Endothelial cell of umbilical vein (primary cell): ENCODE data around the gene EFNA5. TPM values are rescaled to one million over a fixed set of nuclear protein-coding genes. Genes with fewer than 3 reads are reported as not detected.
A peak's percentile ranks its signal among the peaks of the same experiment; 100 is the strongest.

Experiments used
- BruUV-seq: library from RNA; stranded (reverse); fragments of 400-500 nt; replicated peaks from 2 replicates; lab custom pipeline; 2021; lab: Mats Ljungman, UMichigan
- CTCF ChIA-PET: fragments of 300-600, 350-600 bp; sonication (Branson Sonifier 250); formaldehyde crosslinking; loops from one replicate; lab custom pipeline; 2021; ENCODE audit warnings: antibody characterized with exemption, inconsistent platforms; lab: Charles Lee
- POLR2A ChIA-PET: fragments of 300-600, 350-600 bp; sonication (Branson Sonifier 250); formaldehyde crosslinking; loops from one replicate; lab custom pipeline; 2021; ENCODE audit warnings: antibody characterized with exemption, inconsistent platforms; lab: Charles Lee
- DNase-seq: peaks from one replicate; pipeline ENCODE4 v3.0.0-alpha.2; 2011; ENCODE audit warnings: low read depth, low spot score
- FAIRE-seq: peaks from 2 replicates; lab custom pipeline; 2011; peaks lifted over from hg19 to GRCh38; lab: Jason Lieb, UNC
- H2AFZ ChIP-seq: 2 replicates; pipeline ENCODE4 v1.6.0; 2012; ENCODE audit warnings: low read depth, low read length, control low read depth, inconsistent platforms
- H3K27ac ChIP-seq: 2 replicates; pipeline ENCODE4 v1.5.1; 2011; ENCODE audit warnings: low read depth, mild to moderate bottlenecking, control low read depth, low read length, moderate library complexity; ENCODE audit not compliant: insufficient read depth
- H3K27me3 ChIP-seq, 2 experiments: 2 replicates each; pipeline versions ENCODE4 v1.6.0 to v1.6.1; 2011; ENCODE audit warnings: low read length in 2 of 2, mixed read lengths in 1 of 2; ENCODE audit not compliant: control insufficient read depth in 2 of 2, insufficient read depth in 2 of 2
- H3K36me3 ChIP-seq, 2 experiments: 2 replicates in 1 of 2; 3 replicates in 1 of 2; pipeline ENCODE4 v1.5.1; 2011; ENCODE audit warnings: low read length in 2 of 2, mild to moderate bottlenecking in 1 of 2, moderate library complexity in 1 of 2; ENCODE audit not compliant: control insufficient read depth in 2 of 2, insufficient read depth in 2 of 2; ENCODE audit errors: extremely low read depth in 1 of 2
- H3K4me1 ChIP-seq: 3 replicates; pipeline ENCODE4 v1.5.1; 2011; ENCODE audit warnings: mild to moderate bottlenecking, low read length; ENCODE audit not compliant: control insufficient read depth, insufficient read depth; ENCODE audit errors: extremely low read depth
- H3K4me2 ChIP-seq: 2 replicates; pipeline ENCODE4 v1.6.1; 2011; ENCODE audit warnings: low read length, control low read depth, mixed read lengths; ENCODE audit not compliant: insufficient read depth
- H3K4me3 ChIP-seq, 3 experiments: fragments of 200-600 bp in 1 of 3; sonication (generic), shearing (Covaris generic) in 1 of 3; replicated peaks in 1 of 3; 2 replicates each; pipeline ENCODE4 v1.5.1; 2011 to 2016; ENCODE audit warnings: control low read depth in 3 of 3, low read length in 3 of 3, mild to moderate bottlenecking in 2 of 3, inconsistent platforms in 1 of 3, low read depth in 1 of 3, moderate library complexity in 1 of 3; ENCODE audit not compliant: insufficient read depth in 1 of 3
- H3K79me2 ChIP-seq: 2 replicates; pipeline ENCODE4 v1.6.0; 2012; ENCODE audit warnings: low read length, inconsistent platforms; ENCODE audit not compliant: control insufficient read depth, insufficient read depth
- H3K9ac ChIP-seq: replicated peaks from 2 replicates; pipeline ENCODE3; 2011; ENCODE audit warnings: low read length, control low read depth; ENCODE audit not compliant: insufficient read depth; ENCODE audit errors: extremely low read depth
- H3K9me1 ChIP-seq: replicated peaks from 3 replicates; pipeline ENCODE4 v1.6.0; 2011; ENCODE audit warnings: mild to moderate bottlenecking, low read length; ENCODE audit not compliant: control insufficient read depth, insufficient read depth; ENCODE audit errors: extremely low read depth
- H3K9me3 ChIP-seq: replicated peaks from 2 replicates; pipeline ENCODE4 v1.5.1; 2012; ENCODE audit warnings: low read length, inconsistent platforms; ENCODE audit not compliant: control insufficient read depth, insufficient read depth
- H4K20me1 ChIP-seq: replicated peaks from 2 replicates; pipeline ENCODE3; 2011; ENCODE audit warnings: mild to moderate bottlenecking, low read length; ENCODE audit not compliant: control insufficient read depth, insufficient read depth; ENCODE audit errors: extremely low read depth
- CTCF ChIP-seq, 2 donors: IDR thresholded peaks; 1 replicate in 1 of 2; 2 replicates in 1 of 2; pipeline ENCODE4 v1.5.1; 2011; ENCODE audit warnings: low read length in 2 of 2, mild to moderate bottlenecking in 2 of 2, moderate library complexity in 2 of 2, control low read depth in 1 of 2, inconsistent platforms in 1 of 2, low read depth in 1 of 2; ENCODE audit not compliant: insufficient read depth in 1 of 2; ENCODE audit errors: extremely low read depth in 1 of 2
- EZH2 ChIP-seq: IDR thresholded peaks from 2 replicates; pipeline ENCODE4 v1.6.1; 2012; ENCODE audit warnings: borderline replicate concordance, low read depth, mild to moderate bottlenecking, moderate library complexity, low read length, inconsistent platforms; ENCODE audit not compliant: severe bottlenecking
- FOS ChIP-seq: IDR thresholded peaks from 2 replicates; pipeline ENCODE4 v1.6.1; 2011; ENCODE audit warnings: mild to moderate bottlenecking, low read length, moderate library complexity, borderline replicate concordance; ENCODE audit not compliant: insufficient read depth
- GATA2 ChIP-seq: IDR thresholded peaks from 2 replicates; pipeline ENCODE4 v1.7.0; 2011; ENCODE audit warnings: low read depth, mild to moderate bottlenecking, moderate library complexity, mixed read lengths, low read length; ENCODE audit not compliant: insufficient read length, insufficient read depth
- JUN ChIP-seq: IDR thresholded peaks from 2 replicates; pipeline ENCODE4 v1.6.1; 2011; ENCODE audit warnings: borderline replicate concordance, low read depth; ENCODE audit not compliant: insufficient read length, insufficient read depth
- MAX ChIP-seq: IDR thresholded peaks from 2 replicates; pipeline ENCODE4 v1.6.1; 2011; ENCODE audit not compliant: insufficient read depth, insufficient read length
- MYC ChIP-seq: IDR thresholded peaks from one replicate; pipeline ENCODE4 v1.6.1; 2011; ENCODE audit warnings: mild to moderate bottlenecking, low read depth, low read length
- POLR2A ChIP-seq: IDR thresholded peaks from 2 replicates; pipeline ENCODE4 v1.6.1; 2012; ENCODE audit warnings: low read depth, mild to moderate bottlenecking, control low read depth, low read length
- POLR2AphosphoS5 ChIP-seq: IDR thresholded peaks from 2 replicates; pipeline ENCODE4 v1.6.1; 2012; ENCODE audit warnings: low read depth, mild to moderate bottlenecking, control low read depth, low read length, moderate library complexity; ENCODE audit not compliant: insufficient read depth
- dilution Hi-C: fragments of 300-500 bp; cut with MboI; formaldehyde crosslinking; loops from one replicate; pipeline ENCODE4 v1.15.0; 2019; ENCODE audit warnings: low sequenced_read_pairs; ENCODE audit not compliant: extremely low pct_ligation_motif_present
- intact Hi-C: fragments of 100-400 bp; cut with micrococcal nuclease; formaldehyde crosslinking; loops from one replicate; pipeline ENCODE4 v1.10.0; 2022
- polyA plus RNA-seq, 4 experiments: library from polyadenylated mRNA; depleted of rRNA in 3 of 4; stranded (reverse) in 3 of 4; unstranded in 1 of 4; fragments of >200 nt; gene quantifications; 2 replicates each; pipeline versions ENCODE4 v1.2.1 to v1.2.3, GENCODE V29; 2011 to 2012; ENCODE audit warnings: missing spikeins in 1 of 4
- total RNA-seq: library from RNA; stranded (reverse); gene quantifications from 2 replicates; pipeline ENCODE4 v1.2.3, GENCODE V29; 2021

The EFNA5 gene
- total and polyA plus RNA-seq, 2 donors (not counting 3 experiments of a cell fraction or from before 2014, with no cell fraction given) = 13.6 to 22.1 TPM

- no peak overlapping the region for H2AFZ ChIP-seq
- no peaks in the 10 kb centered on the region for H3K36me3 ChIP-seq
- no peak overlapping the region for H3K27ac ChIP-seq
- intact Hi-C loops = no loop called here
- H3K9me1 ChIP-seq = no peaks in the 10 kb centered on the region
- no peak for FAIRE-seq
- CTCF ChIA-PET = interaction anchor here (1.3 to 1.8 kb wide), 4 partner anchors 9 to 91 kb away, joined by 3 to 6 read pairs (median 4); no protein-coding TSS in a partner anchor
- no peaks in the 10 kb centered on the region for H3K9me3 ChIP-seq
- dilution Hi-C loops = no loop called here
- H3K4me1 ChIP-seq = peaks cover 16% of the 10 kb centered on the region
- POLR2A ChIA-PET = no interaction called here
- peak overlapping the region; percentile 52 for H3K4me2 ChIP-seq
- TF ChIP-seq FOS = no peak
- TF ChIP-seq POLR2A = no peak
- TF ChIP-seq GATA2 = no peak
- no peak for TF ChIP-seq CTCF (IDR thresholded peaks at IDR 0.05; ENCODE audit: extremely low read depth in 1 of 2, insufficient read depth in 1 of 2, low read depth in 1 of 2, low read length in 2 of 2)
- TF ChIP-seq MYC = no peak
- TF ChIP-seq POLR2AphosphoS5 = no peak
- no peak for TF ChIP-seq MAX
- no peak for TF ChIP-seq EZH2
- TF ChIP-seq JUN = no peak
- no TSS peak for BruUV-seq
- H3K27me3 ChIP-seq = no peaks in the 10 kb centered on the region
- DNase-seq = no peak
- no peak overlapping the region for H3K4me3 ChIP-seq
- H4K20me1 ChIP-seq = no peaks in the 10 kb centered on the region
- H3K79me2 ChIP-seq = peaks cover 54% of the 10 kb centered on the region
- H3K9ac ChIP-seq = no peak overlapping the region
Measured at GRCh38 chr5:107663697-107664096, 7.0 kb downstream of the EFNA5 start.
